HUES6 (cell line): Measurements from ENCODE around the gene ELF1.
"Not testable (repeated sequence)": the region's sequence is repeated elsewhere in the genome, so short reads cannot be mapped to it uniquely, and the experiment has no call there.

Experiments
- H3K27ac ChIP-seq: 2 replicates; pipeline ENCODE4 v1.7.0; 2013; ENCODE audit warnings: low read depth, mild to moderate bottlenecking, low read length, inconsistent platforms
- H3K27me3 ChIP-seq: 2 replicates; pipeline ENCODE4 v1.6.1; 2013; ENCODE audit warnings: low read length; ENCODE audit not compliant: control insufficient read depth, insufficient read depth
- H3K36me3 ChIP-seq: 2 replicates; pipeline ENCODE4 v1.6.1; 2013; ENCODE audit warnings: low read length; ENCODE audit not compliant: control insufficient read depth, insufficient read depth
- H3K4me1 ChIP-seq: 2 replicates; pipeline ENCODE4 v1.6.1; 2013; ENCODE audit warnings: low read length; ENCODE audit not compliant: control insufficient read depth, insufficient read depth
- H3K4me3 ChIP-seq: 2 replicates; pipeline ENCODE4 v1.5.1; 2013; ENCODE audit warnings: low read depth, low read length
- H3K9ac ChIP-seq: one replicate; pipeline ENCODE4 v1.6.1; 2013; ENCODE audit warnings: mild to moderate bottlenecking, low read length
- H3K9me3 ChIP-seq: 2 replicates; pipeline ENCODE4 v1.6.1; 2013; ENCODE audit warnings: low read depth, low read length; ENCODE audit not compliant: control insufficient read depth, insufficient read depth

The ELF1 gene

GRCh38 chr13:40929883-40930282, 89.2 kb downstream of the ELF1 start:
- H3K27ac ChIP-seq, H3K27me3 ChIP-seq, H3K9me3 ChIP-seq, H3K4me1 ChIP-seq, H3K4me3 ChIP-seq, H3K36me3 ChIP-seq, H3K9ac ChIP-seq: not testable (repeated sequence)

- Histone ChIP-seq H3K27me3 (no peaks in the 10 kb centered on the region), H3K27ac (no peak overlapping the region), H3K36me3 (peaks cover 4% of the 10 kb centered on the region; the same call in 1 of the 2 replicates), H3K4me1 (peaks cover 10% of the 10 kb centered on the region; the same call in 1 of the 2 replicates), H3K4me3 (no peak overlapping the region), H3K9me3 (no peaks in the 10 kb centered on the region), H3K9ac (no peak overlapping the region)
Observed at GRCh38 chr13:40928980-40929379, 90.1 kb downstream of the ELF1 start.

- no peaks in the 10 kb centered on the region for H3K27me3 ChIP-seq
- H3K9ac ChIP-seq: no peak overlapping the region
- H3K4me3 ChIP-seq: no peak overlapping the region
- H3K36me3 ChIP-seq: no peaks in the 10 kb centered on the region
- peaks cover 10% of the 10 kb centered on the region; the same call in 1 of the 2 replicates for H3K4me1 ChIP-seq
- no peaks in the 10 kb centered on the region for H3K9me3 ChIP-seq
- no peak overlapping the region for H3K27ac ChIP-seq
Observed at GRCh38 chr13:40927929-40928328, 91.2 kb downstream of the ELF1 start.

GRCh38 chr13:40923867-40924266, 95.2 kb downstream of the ELF1 start:
- no peak overlapping the region for H3K4me3 ChIP-seq
- H3K9ac ChIP-seq: no peak overlapping the region

GRCh38 chr13:40922437-40923040, 96.6 kb downstream of the ELF1 start:
- Histone ChIP-seq H3K9ac (no peak overlapping the region), H3K27me3 (no peaks in the 10 kb centered on the region), H3K36me3 (no peaks in the 10 kb centered on the region), H3K4me3 (no peak overlapping the region), H3K9me3 (no peaks in the 10 kb centered on the region), H3K4me1 (no peaks in the 10 kb centered on the region), H3K27ac (no peak overlapping the region)

More at GRCh38 chr13:40923867-40924266, 95.2 kb downstream of the ELF1 start:
- Histone ChIP-seq H3K36me3 (no peaks in the 10 kb centered on the region), H3K27ac (no peak overlapping the region), H3K27me3 (no peaks in the 10 kb centered on the region), H3K9me3 (no peaks in the 10 kb centered on the region), H3K4me1 (peaks cover 5% of the 10 kb centered on the region; the same call in 1 of the 2 replicates)

- Histone ChIP-seq H3K9ac (peak overlapping the region; percentile 50), H3K27ac (no peak overlapping the region), H3K27me3 (no peaks in the 10 kb centered on the region), H3K9me3 (no peaks in the 10 kb centered on the region), H3K4me3 (peak overlapping the region; percentile 72), H3K4me1 (no peaks in the 10 kb centered on the region), H3K36me3 (no peaks in the 10 kb centered on the region)
Observed at GRCh38 chr13:40920826-40921225, 98.3 kb downstream of the ELF1 start.

- not testable (repeated sequence) for H3K9ac ChIP-seq, H3K27me3 ChIP-seq, H3K27ac ChIP-seq, H3K4me3 ChIP-seq, H3K36me3 ChIP-seq, H3K4me1 ChIP-seq, H3K9me3 ChIP-seq
Observed at GRCh38 chr13:40919901-40920300, 99.2 kb downstream of the ELF1 start.

- H3K9me3 ChIP-seq: no peaks in the 10 kb centered on the region
- H3K4me3 ChIP-seq: no peak overlapping the region
- no peak overlapping the region for H3K27ac ChIP-seq
- H3K4me1 ChIP-seq: no peaks in the 10 kb centered on the region
- H3K36me3 ChIP-seq: no peaks in the 10 kb centered on the region
- no peak overlapping the region for H3K9ac ChIP-seq
- no peaks in the 10 kb centered on the region for H3K27me3 ChIP-seq
Observed at GRCh38 chr13:40916207-40916998, 102.7 kb downstream of the ELF1 start.

- not testable (repeated sequence) for H3K9ac ChIP-seq, H3K4me3 ChIP-seq, H3K27me3 ChIP-seq, H3K9me3 ChIP-seq, H3K27ac ChIP-seq, H3K36me3 ChIP-seq, H3K4me1 ChIP-seq
Observed at GRCh38 chr13:40914863-40915262, 104.3 kb downstream of the ELF1 start.

GRCh38 chr13:40911341-40911740, 107.8 kb downstream of the ELF1 start:
- Histone ChIP-seq H3K27ac (no peak overlapping the region), H3K4me3 (no peak overlapping the region), H3K9me3 (no peaks in the 10 kb centered on the region), H3K36me3 (no peaks in the 10 kb centered on the region), H3K4me1 (no peaks in the 10 kb centered on the region), H3K27me3 (no peaks in the 10 kb centered on the region), H3K9ac (no peak overlapping the region)

GRCh38 chr13:40910324-40911050, 108.6 kb downstream of the ELF1 start:
- H3K9ac ChIP-seq: no peak overlapping the region
- no peaks in the 10 kb centered on the region for H3K4me1 ChIP-seq
- no peaks in the 10 kb centered on the region for H3K27me3 ChIP-seq
- H3K9me3 ChIP-seq: no peaks in the 10 kb centered on the region
- H3K4me3 ChIP-seq: no peak overlapping the region
- H3K36me3 ChIP-seq: no peaks in the 10 kb centered on the region
- H3K27ac ChIP-seq: no peak overlapping the region
